B cell (primary cell): ENCODE measurements around the gene CYREN. TPM values are rescaled to one million over a fixed set of nuclear protein-coding genes. Genes with fewer than 3 reads are reported as not detected.
A peak's percentile ranks its signal among the peaks of the same experiment; 100 is the strongest.

ENCODE experiments used
- ATAC-seq: fragments of 200-7000 bp; cut with Tn5 transposase; one replicate; pipeline ENCODE4 v1.10.0; 2021; ENCODE audit warnings: low read depth, mild to moderate bottlenecking, moderate number of reproducible peaks, moderate library complexity
- CTCF ChIA-PET: fragments of 350-600 bp; sonication (Branson Sonifier 250); formaldehyde crosslinking; loops from one replicate; lab custom pipeline; 2021; ENCODE audit warnings: antibody characterized with exemption, inconsistent platforms; lab: Charles Lee
- POLR2A ChIA-PET: fragments of 350-600 bp; sonication (Branson Sonifier 250); formaldehyde crosslinking; loops from one replicate; lab custom pipeline; 2021; ENCODE audit warnings: antibody characterized with exemption; lab: Charles Lee
- DNase-seq: peaks from one replicate; pipeline ENCODE4 v3.0.0; 2013
- H2AFZ ChIP-seq: 2 replicates; pipeline ENCODE4 v1.6.1; 2012; ENCODE audit warnings: mild to moderate bottlenecking, low read depth, low read length; ENCODE audit not compliant: insufficient read depth, poor library complexity, severe bottlenecking
- H3K27ac ChIP-seq, 2 donors: 1 replicate in 1 of 2; 2 replicates in 1 of 2; pipeline ENCODE4 v1.5.1; 2012 to 2013; ENCODE audit warnings: low read length in 2 of 2, mild to moderate bottlenecking in 2 of 2, moderate library complexity in 1 of 2
- H3K27me3 ChIP-seq, 4 experiments: fragments of 200-600 bp in 1 of 4; sonication (generic) in 1 of 4; replicated peaks in 1 of 4; 1 replicate in 2 of 4; 2 replicates in 2 of 4; pipeline versions ENCODE4 v1.6.1 to v1.7.0; 2013 to 2016; ENCODE audit warnings: low read length in 3 of 4, mild to moderate bottlenecking in 2 of 4, mixed read lengths in 1 of 4, moderate library complexity in 1 of 4; ENCODE audit not compliant: insufficient read depth in 4 of 4, control insufficient read depth in 3 of 4; ENCODE audit errors: control extremely low read depth in 1 of 4
- H3K36me3 ChIP-seq, 2 experiments: replicated peaks in 1 of 2; 1 replicate in 1 of 2; 2 replicates in 1 of 2; pipeline versions ENCODE4 v1.6.1 to v1.7.1; 2013; ENCODE audit warnings: low read length in 1 of 2; ENCODE audit not compliant: insufficient read depth in 2 of 2, control insufficient read depth in 1 of 2; ENCODE audit errors: control extremely low read depth in 1 of 2, extremely low read depth in 1 of 2
- H3K4me1 ChIP-seq, 2 donors: fragments of 200-600 bp in 1 of 2; sonication (generic) in 1 of 2; 1 replicate in 1 of 2; 2 replicates in 1 of 2; pipeline versions ENCODE4 v1.5.1 to v1.6.1; 2013 to 2017; ENCODE audit warnings: low read length in 2 of 2; ENCODE audit not compliant: control insufficient read depth in 2 of 2, insufficient read depth in 2 of 2
- H3K4me2 ChIP-seq: replicated peaks from 2 replicates; pipeline ENCODE3; 2012; ENCODE audit warnings: mild to moderate bottlenecking, low read depth, low read length; ENCODE audit not compliant: poor library complexity, severe bottlenecking
- H3K4me3 ChIP-seq, 5 experiments: fragments of 200-600 bp in 1 of 5; sonication (generic) in 1 of 5; 1 replicate in 3 of 5; 2 replicates in 2 of 5; pipeline versions ENCODE4 v1.5.1 to v1.7.0; 2011 to 2016; ENCODE audit warnings: low read length in 4 of 5, mild to moderate bottlenecking in 4 of 5, low read depth in 2 of 5, control low read depth in 1 of 5, moderate library complexity in 1 of 5; ENCODE audit not compliant: insufficient read depth in 1 of 5; ENCODE audit errors: control extremely low read depth in 1 of 5, extremely low read depth in 1 of 5
- H3K79me2 ChIP-seq: fragments of 200-600 bp; sonication (generic); one replicate; pipeline ENCODE4 v1.6.0; 2016; ENCODE audit warnings: low read length; ENCODE audit not compliant: control insufficient read depth, insufficient read depth
- H3K9ac ChIP-seq: fragments of 200-600 bp; sonication (generic); 2 replicates; pipeline ENCODE4 v1.6.1; 2017; ENCODE audit warnings: mild to moderate bottlenecking, low read length, moderate library complexity
- H3K9me3 ChIP-seq, 3 donors: one replicate each; pipeline versions ENCODE4 v1.6.1 to v1.7.1; 2013; ENCODE audit warnings: low read length in 2 of 3; ENCODE audit not compliant: control insufficient read depth in 2 of 3, insufficient read depth in 1 of 3; ENCODE audit errors: control extremely low read depth in 1 of 3
- H4K20me1 ChIP-seq: 2 replicates; pipeline ENCODE4 v1.6.0; 2012; ENCODE audit warnings: mild to moderate bottlenecking, low read length; ENCODE audit not compliant: insufficient read depth, control insufficient read depth, poor library complexity, severe bottlenecking
- H3K27ac Mint-ChIP-seq: one replicate; pipeline ENCODE4 v1.8.0; 2021; ENCODE audit warnings: mixed read lengths
- H3K27me3 Mint-ChIP-seq: one replicate; pipeline ENCODE4 v1.8.0; 2021; ENCODE audit warnings: mixed read lengths
- H3K4me1 Mint-ChIP-seq: one replicate; pipeline ENCODE4 v1.8.0; 2021; ENCODE audit warnings: mixed read lengths
- H3K4me3 Mint-ChIP-seq: one replicate; pipeline ENCODE4 v1.8.0; 2021; ENCODE audit warnings: mixed read lengths
- H3K9me3 Mint-ChIP-seq: one replicate; pipeline ENCODE4 v1.8.0; 2022; ENCODE audit warnings: mixed read lengths; ENCODE audit not compliant: insufficient read depth
- CTCF ChIP-seq: fragments of 200-600 bp; IDR thresholded peaks from one replicate; pipeline ENCODE4 v1.8.0; 2022; ENCODE audit warnings: antibody characterized with exemption, mild to moderate bottlenecking
- EZH2 ChIP-seq: IDR thresholded peaks from 2 replicates; pipeline ENCODE4 v1.6.1; 2012; ENCODE audit warnings: borderline replicate concordance, low read depth, mild to moderate bottlenecking, moderate library complexity, low read length; ENCODE audit not compliant: insufficient read depth, poor library complexity, severe bottlenecking
- WGBS: methylation state at CpG from one replicate; pipeline ENCODE4 v1.1.5; 2013; ENCODE audit warnings: missing lambda C conversion rate; ENCODE audit not compliant: insufficient coverage; 5-methylcytosine and 5-hydroxymethylcytosine counted together
- intact Hi-C: fragments of 100-400 bp; cut with micrococcal nuclease; formaldehyde crosslinking; loops from one replicate; pipeline ENCODE4 v1.10.0; 2022
- polyA plus RNA-seq: library from polyadenylated mRNA; depleted of rRNA; stranded (reverse); fragments of >200 nt; gene quantifications from 2 replicates; pipeline ENCODE4 v1.2.3, GENCODE V29; 2012
- total RNA-seq, 2 donors: library from RNA; stranded (reverse); fragments of 120-200 nt in 1 of 2; gene quantifications; 1 replicate in 1 of 2; 2 replicates in 1 of 2; pipeline versions ENCODE4 v1.2.3 to v1.2.4, GENCODE V29; 2013 to 2022

The CYREN gene
- total and polyA plus RNA-seq, 2 donors (not counting 1 experiment from before 2014, with no cell fraction given), result 19.2 to 54.6 TPM

- Mint-ChIP-seq H3K27me3 (no peaks in the 10 kb centered on the region), H3K9me3 (no peaks in the 10 kb centered on the region), H3K4me3 (no peak overlapping the region), H3K27ac (no peak overlapping the region), H3K4me1 (peaks cover 13% of the 10 kb centered on the region)
- ChIA-PET CTCF (no interaction called here), POLR2A (no interaction called here)
- Histone ChIP-seq H3K4me1 (peaks cover 9 to 10% of the 10 kb centered on the region in 2 donors), H3K4me3 (no peak overlapping the region), H3K36me3 (no peaks in the 10 kb centered on the region), H3K9me3 (no peaks in the 10 kb centered on the region), H3K79me2 (peaks cover 9% of the 10 kb centered on the region), H3K27ac (no peak overlapping the region), H4K20me1 (no peaks in the 10 kb centered on the region), H3K9ac (no peak overlapping the region), H2AFZ (no peak overlapping the region), H3K27me3 (no peaks in the 10 kb centered on the region), H3K4me2 (no peak overlapping the region)
- no peak for ATAC-seq
- no peak for DNase-seq
- intact Hi-C loops, result no loop called here
- TF ChIP-seq EZH2, result no peak
- TF ChIP-seq CTCF, result no peak
- 93% methylated on average over 4 of the region's 4 CpGs for WGBS
Measured at GRCh38 chr7:135215180-135215579, 44.7 kb upstream of the CYREN start.

GRCh38 chr7:135213831-135214230 is 43.3 kb upstream of the CYREN start:
- H3K4me3 ChIP-seq, result no peak overlapping the region
- no peak overlapping the region for H2AFZ ChIP-seq
- intact Hi-C loops, result no loop called here
- no peaks in the 10 kb centered on the region for H3K36me3 ChIP-seq
- no peak for DNase-seq
- H3K4me2 ChIP-seq, result no peak overlapping the region
- H3K4me3 Mint-ChIP-seq, result peak overlapping the region; percentile 54
- POLR2A ChIA-PET, result interaction anchor here (0.7 kb wide), 1 partner anchor 8 kb away, joined by 3 read pairs; no protein-coding TSS in a partner anchor
- ATAC-seq, result no peak
- no peak overlapping the region for H3K27ac ChIP-seq
- CTCF ChIA-PET, result interaction anchor here (1.4 kb wide), 1 partner anchor 61 kb away, joined by 4 read pairs; no protein-coding TSS in a partner anchor
- no peak overlapping the region for H3K9ac ChIP-seq
- peaks cover 25% of the 10 kb centered on the region for H3K4me1 Mint-ChIP-seq
- TF ChIP-seq CTCF (no peak), EZH2 (no peak)
- H3K9me3 ChIP-seq, result no peaks in the 10 kb centered on the region
- H3K9me3 Mint-ChIP-seq, result no peaks in the 10 kb centered on the region
- no peaks in the 10 kb centered on the region for H3K27me3 Mint-ChIP-seq
- peaks cover 16% of the 10 kb centered on the region for H3K79me2 ChIP-seq
- H3K27me3 ChIP-seq, result no peaks in the 10 kb centered on the region
- H3K4me1 ChIP-seq, result peaks cover 14 to 19% of the 10 kb centered on the region in 2 donors
- WGBS, result 100% methylated on average over 2 of the region's 2 CpGs
- H3K27ac Mint-ChIP-seq, result no peak overlapping the region
- H4K20me1 ChIP-seq, result no peaks in the 10 kb centered on the region
